K562 (cell line): ENCODE results near the gene XKR7. TPM values are rescaled to one million over a fixed set of nuclear protein-coding genes. Genes with fewer than 3 reads are reported as not detected.

Experiments used
- RBM15 ChIP-seq: fragments of 200-400 bp; formaldehyde crosslinking; IDR thresholded peaks from 2 replicates; pipeline ENCODE4 v1.6.1; 2018; ENCODE audit warnings: mild to moderate bottlenecking, low read length, moderate library complexity; ENCODE audit not compliant: insufficient read depth
- SMARCE1 ChIP-seq: fragments of 450-650 bp; IDR thresholded peaks from 2 replicates; pipeline ENCODE4 v1.7.1; 2016; ENCODE audit warnings: mild to moderate bottlenecking
- TEAD1 ChIP-seq, 2 experiments: fragments of 450-650 bp in 1 of 2; sonication (generic) in 1 of 2; formaldehyde crosslinking; IDR thresholded peaks; 2 replicates each; pipeline versions ENCODE4 v1.4.0 to v1.8.0; 2020 to 2022; ENCODE audit warnings: mild to moderate bottlenecking in 2 of 2, missing genetic modification reagents in 1 of 2
- XRCC5 ChIP-seq: fragments of 200-400 bp; formaldehyde crosslinking; IDR thresholded peaks from 2 replicates; pipeline ENCODE4 v1.6.1; 2017; ENCODE audit warnings: low read depth, mild to moderate bottlenecking, low read length
- ZBTB34 ChIP-seq: fragments of 250-450 bp; sonication (Bioruptor Pico); IDR thresholded peaks from 2 replicates; pipeline ENCODE4 v1.8.0; 2021; ENCODE audit warnings: mild to moderate bottlenecking, moderate library complexity
- polyA plus RNA-seq, 8 experiments: library from polyadenylated mRNA; depleted of rRNA in 4 of 8; stranded (reverse) in 5 of 8; unstranded in 3 of 8; fragments of >200 nt; fragmentation: Nextera tagmentation in 2 of 8; fragmentation: Illumina TruSeq in 1 of 8; extraction: Ambion mirVana in 2 of 8; extraction: Trizol in 1 of 8; gene quantifications; 2 replicates each; pipeline versions ENCODE4 v1.2.1 to v1.2.3, GENCODE V29; 2011 to 2014; ENCODE audit warnings: inconsistent platforms in 1 of 8, missing spikeins in 1 of 8
- total RNA-seq, 7 experiments: library from RNA; depleted of rRNA in 6 of 7; stranded (reverse); fragments of >200 nt in 6 of 7; fragmentation: Illumina TruSeq in 2 of 7; extraction: Trizol in 2 of 7; gene quantifications; 2 replicates each; pipeline versions ENCODE4 v1.2.1 to v1.2.3, GENCODE V29; 2011 to 2021; ENCODE audit warnings: low replicate concordance in 1 of 7
- TF ChIP-seq, protein P1 (sequence below): fragments of 450-650 bp; IDR thresholded peaks from 2 replicates; pipeline ENCODE4 v1.6.1; 2016; ENCODE audit warnings: missing biosample characterization, missing genetic modification characterization
- TF ChIP-seq, protein P2 (sequence below), 2 experiments: IDR thresholded peaks; 2 replicates each; pipeline ENCODE4 v1.6.1; 2012; ENCODE audit warnings: improper control_type of control experiment in 2 of 2, low read depth in 2 of 2, low read length in 2 of 2, borderline replicate concordance in 1 of 2

XKR7 gene
- total and polyA plus RNA-seq, 9 of the 15 experiments (the other 6 are each of a cell fraction or from before 2014, with no cell fraction given): 0.02 TPM; not detected in 8

- TF ChIP-seq, protein P1, sequence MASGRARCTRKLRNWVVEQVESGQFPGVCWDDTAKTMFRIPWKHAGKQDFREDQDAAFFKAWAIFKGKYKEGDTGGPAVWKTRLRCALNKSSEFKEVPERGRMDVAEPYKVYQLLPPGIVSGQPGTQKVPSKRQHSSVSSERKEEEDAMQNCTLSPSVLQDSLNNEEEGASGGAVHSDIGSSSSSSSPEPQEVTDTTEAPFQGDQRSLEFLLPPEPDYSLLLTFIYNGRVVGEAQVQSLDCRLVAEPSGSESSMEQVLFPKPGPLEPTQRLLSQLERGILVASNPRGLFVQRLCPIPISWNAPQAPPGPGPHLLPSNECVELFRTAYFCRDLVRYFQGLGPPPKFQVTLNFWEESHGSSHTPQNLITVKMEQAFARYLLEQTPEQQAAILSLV (tag): peak; percentile 25; the same call in 1 of the 2 replicates
- TF ChIP-seq SMARCE1: no peak
- no peak for TF ChIP-seq TEAD1 (CRISPR knock-in tag; IDR thresholded peaks at IDR 0.05)
- TF ChIP-seq XRCC5: no peak
- no peak for TF ChIP-seq ZBTB34 (CRISPR knock-in tag)
- TF ChIP-seq, protein P2, sequence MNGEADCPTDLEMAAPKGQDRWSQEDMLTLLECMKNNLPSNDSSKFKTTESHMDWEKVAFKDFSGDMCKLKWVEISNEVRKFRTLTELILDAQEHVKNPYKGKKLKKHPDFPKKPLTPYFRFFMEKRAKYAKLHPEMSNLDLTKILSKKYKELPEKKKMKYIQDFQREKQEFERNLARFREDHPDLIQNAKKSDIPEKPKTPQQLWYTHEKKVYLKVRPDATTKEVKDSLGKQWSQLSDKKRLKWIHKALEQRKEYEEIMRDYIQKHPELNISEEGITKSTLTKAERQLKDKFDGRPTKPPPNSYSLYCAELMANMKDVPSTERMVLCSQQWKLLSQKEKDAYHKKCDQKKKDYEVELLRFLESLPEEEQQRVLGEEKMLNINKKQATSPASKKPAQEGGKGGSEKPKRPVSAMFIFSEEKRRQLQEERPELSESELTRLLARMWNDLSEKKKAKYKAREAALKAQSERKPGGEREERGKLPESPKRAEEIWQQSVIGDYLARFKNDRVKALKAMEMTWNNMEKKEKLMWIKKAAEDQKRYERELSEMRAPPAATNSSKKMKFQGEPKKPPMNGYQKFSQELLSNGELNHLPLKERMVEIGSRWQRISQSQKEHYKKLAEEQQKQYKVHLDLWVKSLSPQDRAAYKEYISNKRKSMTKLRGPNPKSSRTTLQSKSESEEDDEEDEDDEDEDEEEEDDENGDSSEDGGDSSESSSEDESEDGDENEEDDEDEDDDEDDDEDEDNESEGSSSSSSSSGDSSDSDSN (IDR thresholded peaks at IDR 0.05; ENCODE audit: borderline replicate concordance in 1 of 2, low read depth in 2 of 2, low read length in 2 of 2): no peak
- no peak for TF ChIP-seq RBM15
Observed at GRCh38 chr20:32036716-32037485, 69.0 kb downstream of the XKR7 start (continued).
